ENCODE data around the gene ABCA2. TPM values are rescaled to one million over a fixed set of nuclear protein-coding genes. Genes with fewer than 3 reads are reported as not detected.

The ABCA2 gene
- total RNA-seq, 1 donor from 2014 or later: 13.6 TPM

- DNase-seq: no peak
These were observed 1.3 kb upstream of the ABCA2 start for GRCh38 chr9:137029058-137029936.

- DNase-seq: no peak
These were observed 423 bp upstream of the ABCA2 start for GRCh38 chr9:137028263-137029057.

DNA sequence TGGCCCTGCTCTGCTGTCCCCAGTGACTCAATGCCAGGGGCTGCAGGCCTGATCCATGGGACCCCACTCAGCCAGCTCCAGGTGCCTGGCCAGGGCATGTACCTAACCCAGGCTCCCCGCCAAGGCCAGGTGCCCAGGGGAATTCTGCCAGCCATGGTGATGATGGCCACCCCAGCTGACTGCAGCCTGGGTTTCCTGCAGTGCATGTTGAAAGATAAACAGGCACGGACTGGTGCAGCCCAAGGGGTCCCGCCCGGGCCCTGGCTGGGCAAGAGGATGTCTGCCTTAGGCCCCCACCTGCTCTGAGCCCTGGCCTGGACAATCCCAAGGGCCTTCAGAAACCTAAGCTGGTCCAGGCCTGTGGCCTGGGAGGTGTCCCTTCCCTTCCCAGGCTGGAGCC is 1.2 kb downstream of the ABCA2 start:
- no peak for DNase-seq

DNA sequence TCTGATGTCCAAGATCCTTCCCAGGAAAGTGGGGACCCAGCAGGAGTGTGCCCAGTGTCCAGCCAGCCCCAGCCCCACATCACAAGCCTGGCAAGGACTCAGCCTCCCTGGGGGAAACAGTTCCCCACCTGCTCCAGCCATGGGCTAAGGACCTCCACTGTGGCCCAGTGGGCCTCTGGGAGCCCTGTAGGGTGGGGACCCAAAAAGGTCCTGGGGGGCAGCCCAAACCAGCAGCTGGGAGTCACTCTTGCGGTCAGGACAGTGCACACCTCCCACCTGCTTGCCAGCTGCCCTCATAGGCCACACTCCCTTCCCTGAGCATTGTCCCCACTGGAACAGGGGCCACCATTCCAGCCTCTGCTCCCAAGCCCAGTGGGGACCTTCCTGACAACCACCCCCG is 1.7 kb downstream of the ABCA2 start:
- DNase-seq: no peak

- no peak for DNase-seq
These were observed 2.5 kb downstream of the ABCA2 start for GRCh38 chr9:137025517-137025966.

DNA sequence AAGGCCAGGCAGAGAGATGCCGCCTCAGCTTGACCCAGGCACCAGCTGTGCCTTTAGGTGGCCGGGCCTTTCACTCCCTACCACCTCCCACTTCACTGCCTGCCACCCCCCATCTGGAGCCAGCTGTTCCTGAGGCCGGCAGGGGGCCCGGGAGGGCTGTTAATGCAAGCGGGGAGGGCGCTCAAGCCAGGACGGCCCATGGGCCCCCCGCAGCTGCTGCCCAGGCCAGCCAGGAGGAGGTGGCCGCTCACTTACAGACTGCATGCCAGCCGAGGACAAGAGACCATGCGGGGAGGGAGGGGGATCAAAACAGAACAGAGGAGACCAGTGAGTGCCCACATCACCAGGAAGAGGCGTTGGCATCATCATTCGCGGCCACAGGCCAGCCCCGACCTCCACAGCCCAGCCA is 4.5 kb downstream of the ABCA2 start:
- DNase-seq: no peak

GRCh38 chr9:137023157-137023556 is 4.9 kb downstream of the ABCA2 start:
- no peak for DNase-seq

DNA sequence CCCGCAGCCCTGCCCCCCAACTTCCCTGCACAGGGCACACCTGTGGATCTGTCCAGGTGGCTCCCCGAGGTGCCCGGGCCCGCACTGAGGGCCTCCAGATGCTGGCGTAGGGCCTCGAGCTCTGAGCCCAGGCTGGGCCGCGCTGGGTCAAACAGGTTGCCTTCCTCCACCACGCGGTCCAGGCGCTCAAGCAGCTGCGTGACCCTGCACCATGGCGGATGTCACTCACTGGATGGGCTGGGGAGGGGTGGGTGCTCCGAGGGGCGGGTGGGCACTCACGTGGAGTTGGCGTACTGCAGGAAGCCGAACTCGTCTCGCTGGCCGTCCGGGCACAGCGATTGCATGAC is 5.4 kb downstream of the ABCA2 start:
- DNase-seq: no peak

- DNase-seq: no peak
These were observed 5.9 kb downstream of the ABCA2 start for GRCh38 chr9:137021979-137022661.

- DNase-seq: no peak
These were observed 6.5 kb downstream of the ABCA2 start for GRCh38 chr9:137021568-137021978.

DNA sequence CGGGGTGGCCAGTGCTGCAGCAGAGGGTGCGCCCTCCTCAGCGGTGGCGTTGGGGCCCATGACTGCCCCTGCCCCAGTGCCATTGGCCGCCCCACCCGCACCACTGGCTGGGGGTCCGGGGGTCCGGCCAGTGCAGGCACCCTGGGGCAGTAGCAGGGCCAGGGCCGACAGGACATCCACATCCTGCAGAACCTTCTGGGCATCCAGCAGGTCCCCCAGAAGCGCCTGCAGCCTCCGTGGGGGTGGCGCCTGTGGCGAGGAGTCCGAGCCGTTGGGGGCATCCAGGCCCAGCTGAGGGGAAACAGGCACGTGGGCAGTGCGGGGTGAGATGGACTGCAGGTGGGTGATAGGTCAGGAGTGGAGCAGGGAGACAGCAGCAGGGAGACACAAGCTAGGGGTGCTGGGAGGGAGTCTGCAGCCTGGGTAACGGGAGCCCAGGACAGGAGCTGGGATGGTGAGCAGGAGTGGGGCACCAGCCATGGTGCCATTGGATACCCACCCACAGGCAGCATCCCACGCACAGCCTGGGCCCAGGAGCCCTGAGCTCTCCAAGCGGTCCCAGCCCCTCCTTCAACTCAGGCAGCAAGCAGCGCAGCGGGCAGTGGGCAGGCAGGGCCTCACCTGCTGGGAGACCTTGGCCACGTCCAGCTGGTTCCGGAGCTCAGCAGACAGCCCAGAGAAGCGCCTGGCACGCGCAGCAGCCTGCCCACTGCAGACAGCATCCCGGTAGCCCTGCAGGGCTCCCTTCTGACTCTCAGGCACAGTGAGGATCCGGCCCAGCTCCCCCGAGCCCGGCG is 7.1 kb downstream of the ABCA2 start:
- DNase-seq: no peak

DNA sequence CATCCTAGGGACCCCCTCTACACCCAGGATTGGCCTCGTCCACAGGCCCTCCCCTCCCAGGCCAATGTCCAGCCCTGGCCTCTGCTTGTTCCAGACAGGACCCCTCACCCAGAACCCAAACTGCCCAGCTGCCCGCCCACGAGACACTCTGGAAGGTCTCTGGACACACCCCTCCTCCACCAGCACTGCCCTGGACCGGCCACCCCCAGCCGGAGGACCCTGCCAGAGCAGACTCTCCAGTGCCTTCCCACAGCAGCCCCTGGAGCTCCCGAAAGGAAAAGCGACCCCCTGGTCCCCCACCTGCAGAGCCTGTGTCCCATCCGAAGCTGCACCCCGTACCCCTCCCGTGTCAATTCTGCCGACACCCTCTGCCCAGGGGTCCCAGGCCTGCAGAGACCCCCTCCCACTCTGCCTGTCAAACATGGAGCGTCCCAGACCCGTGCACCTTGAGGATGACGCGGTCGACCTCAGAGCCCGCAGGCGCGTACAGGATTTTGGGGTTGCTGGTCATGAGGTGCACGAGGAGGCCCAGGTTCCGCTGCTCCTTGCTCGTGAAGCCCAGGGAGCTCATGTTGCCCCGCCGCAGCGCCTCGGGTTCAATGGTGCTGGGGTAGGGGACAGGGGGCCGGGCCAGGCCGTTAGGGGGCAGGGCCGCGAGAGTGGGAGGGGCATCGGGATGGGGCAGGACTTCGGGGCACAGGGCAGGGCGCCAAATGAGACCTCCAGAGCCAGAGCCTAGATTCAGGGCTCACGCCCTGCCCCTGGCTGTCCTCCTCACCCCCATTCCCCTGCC is 8.0 kb downstream of the ABCA2 start:
- DNase-seq: no peak

GRCh38 chr9:137018761-137019559 is 9.1 kb downstream of the ABCA2 start:
- DNase-seq: no peak

GRCh38 chr9:137017791-137018497 is 10.1 kb downstream of the ABCA2 start:
- DNase-seq: no peak

GRCh38 chr9:137017071-137017470 is 11.0 kb downstream of the ABCA2 start:
- DNase-seq: no peak

GRCh38 chr9:137016436-137016835 is 11.6 kb downstream of the ABCA2 start:
- DNase-seq: no peak

DNA sequence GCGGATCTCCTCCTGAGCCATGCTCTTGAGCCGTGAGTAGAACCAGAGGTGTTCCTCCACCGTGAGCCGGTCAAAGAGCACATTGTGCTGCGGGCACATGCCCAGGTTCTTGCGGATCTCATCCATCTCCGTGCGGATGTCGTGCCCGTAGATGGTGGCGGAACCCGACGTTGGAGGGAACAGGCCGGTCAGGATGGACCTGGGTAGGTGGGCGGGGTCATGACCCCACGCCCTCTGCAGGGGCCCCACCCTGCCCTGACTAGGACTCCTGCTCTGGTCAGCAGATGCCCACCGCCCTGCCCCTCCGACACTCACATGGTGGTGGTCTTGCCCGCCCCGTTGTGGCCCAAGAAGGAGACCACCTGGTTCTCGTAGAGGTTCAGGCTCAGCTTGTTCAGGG is 12.1 kb downstream of the ABCA2 start:
- no peak for DNase-seq

- DNase-seq: no peak
These were observed 12.5 kb downstream of the ABCA2 start for GRCh38 chr9:137015540-137015930.

DNA sequence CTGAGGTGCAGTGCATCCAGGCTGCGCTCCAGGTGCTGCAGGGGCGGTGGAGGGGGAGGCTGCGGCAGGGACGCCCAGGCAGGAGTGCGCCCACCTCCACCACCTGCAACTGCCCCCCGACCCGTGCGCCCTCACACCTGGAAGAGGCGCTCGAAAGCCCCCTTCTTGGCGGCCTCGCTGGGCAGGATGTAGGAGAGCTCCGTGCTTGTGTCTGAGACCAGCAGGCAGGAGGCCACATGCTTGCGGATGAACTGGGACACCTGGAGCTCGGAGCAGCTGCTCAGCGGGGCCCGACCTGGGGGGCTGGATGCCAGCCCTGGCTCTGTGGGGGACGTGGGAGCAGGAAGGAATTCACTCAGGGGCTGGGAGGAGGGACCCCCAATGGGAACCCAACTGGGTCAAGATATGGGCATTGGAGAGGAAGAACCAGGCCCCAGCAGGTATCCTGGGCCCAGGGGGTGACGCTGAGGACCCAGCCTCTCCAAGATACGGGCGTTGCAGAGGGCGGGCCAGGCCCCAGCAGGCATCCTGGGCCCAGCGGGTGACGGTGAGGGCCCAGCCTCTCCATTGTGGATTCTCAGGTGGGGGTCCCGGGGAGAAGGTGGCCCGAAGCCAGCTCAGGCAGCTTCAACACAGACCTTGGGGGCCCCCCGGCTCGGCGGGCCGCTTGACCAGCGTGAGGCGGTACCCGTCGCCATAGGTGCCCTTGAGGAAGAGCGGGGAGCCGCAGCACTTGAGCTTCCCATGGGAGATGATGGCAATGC is 13.1 kb downstream of the ABCA2 start:
- no peak for DNase-seq
